ENCODE results near the gene GALNT13.

GRCh38 chr2:154497019-154497418, 625.3 kb downstream of the GALNT13 start:
- TF ChIP-seq CTCF (conservative IDR thresholded peaks at IDR 0.05 in 1 of 2, IDR thresholded peaks at IDR 0.05 in 1 of 2; ENCODE audit: low read depth in 1 of 2, low read length in 2 of 2), result no peak
- TF ChIP-seq EZH2 (IDR thresholded peaks at IDR 0.05; ENCODE audit: low read length, missing control alignments), result no peak

Measured in fibroblast of lung (primary cell).